Urinary bladder (tissue), 4 donors: Measurements from ENCODE around the gene SLC9B1. TPM values are rescaled to one million over a fixed set of nuclear protein-coding genes. Genes with fewer than 3 reads are reported as not detected.
A peak's percentile ranks its signal among the peaks of the same experiment; 100 is the strongest.
"Not testable (repeated sequence)": the region's sequence is repeated elsewhere in the genome, so short reads cannot be mapped to it uniquely, and the experiment has no call there.

Experiments used
- DNase-seq: peaks from one replicate; pipeline ENCODE4 v3.0.0-alpha.2; 2015; ENCODE audit errors: extremely low spot score
- H3K27ac ChIP-seq: one replicate; pipeline ENCODE4 v1.5.1; 2013; ENCODE audit warnings: low read depth, mild to moderate bottlenecking, moderate library complexity
- H3K36me3 ChIP-seq: one replicate; pipeline ENCODE4 v1.6.1; 2013; ENCODE audit warnings: mild to moderate bottlenecking, moderate library complexity; ENCODE audit not compliant: insufficient read depth
- H3K4me1 ChIP-seq: one replicate; pipeline ENCODE4 v1.6.1; 2013; ENCODE audit warnings: mild to moderate bottlenecking, moderate library complexity; ENCODE audit not compliant: insufficient read depth
- H3K4me3 ChIP-seq: one replicate; pipeline ENCODE4 v1.5.1; 2013; ENCODE audit warnings: low read depth, low read length
- WGBS: extraction: QIAGEN DNeasy Blood & Tissue Kit; methylation state at CpG from one replicate; pipeline ENCODE4 v1.1.7; 2013; 5-methylcytosine and 5-hydroxymethylcytosine counted together
- polyA plus RNA-seq: library from polyadenylated mRNA; stranded (reverse); fragments of 200-250 nt; gene quantifications from one replicate; pipeline ENCODE4 v1.2.3, GENCODE V29; 2013
- total RNA-seq: library from RNA; depleted of rRNA; stranded (reverse); fragments of >200 nt; gene quantifications from one replicate; pipeline ENCODE4 v1.2.3, GENCODE V29; 2014
- donor health status: healthy with polysubstance abuse.
- donor health status: healthy.

SLC9B1 gene
- total and polyA plus RNA-seq, 2 donors, result 0.61 to 5.2 TPM

- no peaks in the 10 kb centered on the region for H3K36me3 ChIP-seq
- DNase-seq, result no peak
- no peak overlapping the region for H3K27ac ChIP-seq
- WGBS, result 91% methylated on average over 1 of the region's 1 CpG
- H3K4me1 ChIP-seq, result no peaks in the 10 kb centered on the region
- no peak overlapping the region for H3K4me3 ChIP-seq
These were observed 138.2 kb downstream of the SLC9B1 start for GRCh38 chr4:102881343-102881742.

GRCh38 chr4:102878901-102879300 is 140.6 kb downstream of the SLC9B1 start:
- Histone ChIP-seq H3K36me3 (no peaks in the 10 kb centered on the region), H3K27ac (no peak overlapping the region), H3K4me1 (no peaks in the 10 kb centered on the region), H3K4me3 (no peak overlapping the region)
- WGBS, result 92% methylated on average over 3 of the region's 3 CpGs
- no peak for DNase-seq

- 62% methylated on average over 4 of the region's 4 CpGs for WGBS
- H3K4me3 ChIP-seq, H3K4me1 ChIP-seq, H3K36me3 ChIP-seq, DNase-seq, H3K27ac ChIP-seq: not testable (repeated sequence)
These were observed 141.2 kb downstream of the SLC9B1 start for GRCh38 chr4:102878349-102878748.

GRCh38 chr4:102877477-102878106 is 141.9 kb downstream of the SLC9B1 start:
- not testable (repeated sequence) for H3K36me3 ChIP-seq, DNase-seq, H3K4me1 ChIP-seq, H3K4me3 ChIP-seq, H3K27ac ChIP-seq
- 97% methylated on average over 3 of the region's 3 CpGs for WGBS

- Histone ChIP-seq H3K4me3 (no peak overlapping the region), H3K27ac (no peak overlapping the region), H3K36me3 (no peaks in the 10 kb centered on the region), H3K4me1 (no peaks in the 10 kb centered on the region)
- no peak for DNase-seq
- 64% methylated on average over 2 of the region's 2 CpGs for WGBS
These were observed 147.7 kb downstream of the SLC9B1 start for GRCh38 chr4:102871772-102872171.

GRCh38 chr4:102869569-102870197 is 149.8 kb downstream of the SLC9B1 start:
- peak overlapping the region; percentile 63 for H3K27ac ChIP-seq
- H3K36me3 ChIP-seq, result no peaks in the 10 kb centered on the region
- 10% methylated on average over 19 of the region's 19 CpGs for WGBS
- no peaks in the 10 kb centered on the region for H3K4me1 ChIP-seq
- peak; percentile 0 for DNase-seq
- H3K4me3 ChIP-seq, result peak overlapping the region; percentile 63

- H3K4me1 ChIP-seq, result no peaks in the 10 kb centered on the region
- under 1% methylated on average over 71 of the region's 71 CpGs for WGBS
- peak within 1 kb of the TSS; percentile 97 for H3K27ac ChIP-seq
- H3K36me3 ChIP-seq, result no peaks in the 10 kb centered on the region
- DNase-seq, result peak; percentile 89
- peak within 1 kb of the TSS; percentile 63 for H3K4me3 ChIP-seq
These were observed 150.5 kb downstream of the SLC9B1 start, which contains the start of gene CISD2 for GRCh38 chr4:102868781-102869568. CISD2 (plus strand) TSS chr4:102868992; CDS start chr4:102869085, 93 bp downstream.

GRCh38 chr4:102868153-102868780 is 151.2 kb downstream of the SLC9B1 start:
- DNase-seq, result no peak
- H3K4me1 ChIP-seq, result no peaks in the 10 kb centered on the region
- H3K36me3 ChIP-seq, result no peaks in the 10 kb centered on the region
- peak overlapping the region; percentile 97 for H3K27ac ChIP-seq
- H3K4me3 ChIP-seq, result peak overlapping the region; percentile 63
- 13% methylated on average over 23 of the region's 23 CpGs for WGBS

GRCh38 chr4:102867278-102868152 is 152.0 kb downstream of the SLC9B1 start:
- DNase-seq, result no peak
- 83% methylated on average over 12 of the region's 12 CpGs for WGBS
- Histone ChIP-seq H3K4me3 (no peak overlapping the region), H3K27ac (no peak overlapping the region), H3K36me3 (no peaks in the 10 kb centered on the region), H3K4me1 (no peaks in the 10 kb centered on the region)

GRCh38 chr4:102865327-102865726 is 154.2 kb downstream of the SLC9B1 start:
- 99% methylated on average over 5 of the region's 5 CpGs for WGBS
- DNase-seq, H3K4me3 ChIP-seq, H3K4me1 ChIP-seq, H3K27ac ChIP-seq, H3K36me3 ChIP-seq: not testable (repeated sequence)

GRCh38 chr4:102862747-102863146 is 156.8 kb downstream of the SLC9B1 start:
- WGBS, result 100% methylated on average over 1 of the region's 1 CpG
- H3K4me1 ChIP-seq, result no peaks in the 10 kb centered on the region
- no peaks in the 10 kb centered on the region for H3K36me3 ChIP-seq
- H3K27ac ChIP-seq, result no peak overlapping the region
- no peak overlapping the region for H3K4me3 ChIP-seq
- no peak for DNase-seq

GRCh38 chr4:102862016-102862415 is 157.5 kb downstream of the SLC9B1 start:
- no peaks in the 10 kb centered on the region for H3K36me3 ChIP-seq
- WGBS, result 93% methylated on average over 1 of the region's 1 CpG
- H3K27ac ChIP-seq, result no peak overlapping the region
- no peaks in the 10 kb centered on the region for H3K4me1 ChIP-seq
- no peak for DNase-seq
- no peak overlapping the region for H3K4me3 ChIP-seq
